Naive thymus-derived CD4-positive, alpha-beta T cell (primary cell): ENCODE results near the gene GPD1. TPM values are rescaled to one million over a fixed set of nuclear protein-coding genes. Genes with fewer than 3 reads are reported as not detected.

Experiments
- ATAC-seq: fragments of 150-1000 bp; cut with Tn5 transposase; 2 replicates; pipeline ENCODE4 v1.10.0; 2021; ENCODE audit warnings: mild to moderate bottlenecking, moderate library complexity
- CTCF ChIA-PET: fragments of 350-600 bp; sonication (Branson Sonifier 250); formaldehyde crosslinking; loops from one replicate; lab custom pipeline; 2021; ENCODE audit warnings: antibody characterized with exemption; lab: Charles Lee
- POLR2A ChIA-PET: fragments of 350-600 bp; sonication (Branson Sonifier 250); formaldehyde crosslinking; loops from one replicate; lab custom pipeline; 2021; ENCODE audit warnings: antibody characterized with exemption, inconsistent platforms; lab: Charles Lee
- DNase-seq, 9 donors: peaks; one replicate each; pipeline versions ENCODE4 v3.0.0 to v3.0.0-alpha.2; 2020 to 2022; ENCODE audit warnings: mixed read lengths in 1 of 9
- H3K27ac ChIP-seq: one replicate; pipeline ENCODE4 v1.7.0; 2013; ENCODE audit warnings: mild to moderate bottlenecking, low read depth, low read length, moderate library complexity
- H3K27me3 ChIP-seq, 2 donors: one replicate each; pipeline ENCODE4 v1.7.0; 2013; ENCODE audit warnings: low read length in 2 of 2, mild to moderate bottlenecking in 2 of 2, moderate library complexity in 2 of 2; ENCODE audit not compliant: control insufficient read depth in 2 of 2, insufficient read depth in 2 of 2
- H3K36me3 ChIP-seq, 3 experiments: 1 replicate in 2 of 3; 2 replicates in 1 of 3; pipeline ENCODE4 v1.7.0; 2013; ENCODE audit warnings: low read length in 3 of 3, mild to moderate bottlenecking in 3 of 3, moderate library complexity in 1 of 3; ENCODE audit not compliant: insufficient read depth in 3 of 3, control insufficient read depth in 2 of 3
- H3K4me1 ChIP-seq, 2 donors: one replicate each; pipeline ENCODE4 v1.7.0; 2013; ENCODE audit warnings: low read length in 2 of 2, mild to moderate bottlenecking in 2 of 2, moderate library complexity in 1 of 2; ENCODE audit not compliant: control insufficient read depth in 2 of 2, insufficient read depth in 2 of 2
- H3K4me3 ChIP-seq: 2 replicates; pipeline ENCODE4 v1.7.0; 2013; ENCODE audit warnings: mild to moderate bottlenecking, low read length
- H3K9me3 ChIP-seq, 3 experiments: 1 replicate in 2 of 3; 2 replicates in 1 of 3; pipeline ENCODE4 v1.7.0; 2013; ENCODE audit warnings: low read length in 3 of 3; ENCODE audit not compliant: control insufficient read depth in 2 of 3
- H3K27ac Mint-ChIP-seq, 9 donors: one replicate each; pipeline ENCODE4 v1.8.0; 2020 to 2022; ENCODE audit warnings: mixed read lengths in 9 of 9, mild to moderate bottlenecking in 8 of 9, moderate library complexity in 5 of 9, inconsistent platforms in 2 of 9
- H3K27me3 Mint-ChIP-seq, 5 donors: one replicate each; pipeline ENCODE4 v1.8.0; 2021 to 2022; ENCODE audit warnings: mixed read lengths in 5 of 5, mild to moderate bottlenecking in 1 of 5
- H3K36me3 Mint-ChIP-seq, 5 donors: one replicate each; pipeline ENCODE4 v1.8.0; 2020 to 2022; ENCODE audit warnings: mixed read lengths in 5 of 5, mild to moderate bottlenecking in 3 of 5, inconsistent platforms in 1 of 5
- H3K4me1 Mint-ChIP-seq, 7 donors: one replicate each; pipeline ENCODE4 v1.8.0; 2020 to 2022; ENCODE audit warnings: mixed read lengths in 7 of 7, mild to moderate bottlenecking in 3 of 7, inconsistent platforms in 1 of 7
- H3K4me3 Mint-ChIP-seq, 10 donors: one replicate each; pipeline ENCODE4 v1.8.0; 2020 to 2022; ENCODE audit warnings: mild to moderate bottlenecking in 10 of 10, mixed read lengths in 10 of 10, moderate library complexity in 6 of 10, inconsistent platforms in 2 of 10
- H3K9me3 Mint-ChIP-seq, 11 donors: one replicate each; pipeline ENCODE4 v1.8.0; 2020 to 2022; ENCODE audit warnings: mixed read lengths in 11 of 11, mild to moderate bottlenecking in 4 of 11, inconsistent platforms in 1 of 11, moderate library complexity in 1 of 11
- intact Hi-C, 2 donors: fragments of 100-400 bp; cut with micrococcal nuclease; formaldehyde crosslinking; loops; one replicate each; pipeline ENCODE4 v1.15.1; 2023
- polyA plus RNA-seq, 2 donors: library from polyadenylated mRNA; unstranded; fragments of 300-500 nt; fragmentation: Illumina TruSeq; gene quantifications; one replicate each; pipeline ENCODE4 v1.2.3, GENCODE V29; 2021
- total RNA-seq, 6 experiments: library from RNA in 5 of 6; stranded (reverse) in 5 of 6; gene quantifications; 1 replicate in 5 of 6; 2 replicates in 1 of 6; pipeline ENCODE4 v1.2.3 and lab custom pipeline; 2021 to 2026

The GPD1 gene
- total and polyA plus RNA-seq, 7 experiments from 2014 or later, result 0.50 to 1.5 (median 0.60) TPM; not detected in 2

DNA sequence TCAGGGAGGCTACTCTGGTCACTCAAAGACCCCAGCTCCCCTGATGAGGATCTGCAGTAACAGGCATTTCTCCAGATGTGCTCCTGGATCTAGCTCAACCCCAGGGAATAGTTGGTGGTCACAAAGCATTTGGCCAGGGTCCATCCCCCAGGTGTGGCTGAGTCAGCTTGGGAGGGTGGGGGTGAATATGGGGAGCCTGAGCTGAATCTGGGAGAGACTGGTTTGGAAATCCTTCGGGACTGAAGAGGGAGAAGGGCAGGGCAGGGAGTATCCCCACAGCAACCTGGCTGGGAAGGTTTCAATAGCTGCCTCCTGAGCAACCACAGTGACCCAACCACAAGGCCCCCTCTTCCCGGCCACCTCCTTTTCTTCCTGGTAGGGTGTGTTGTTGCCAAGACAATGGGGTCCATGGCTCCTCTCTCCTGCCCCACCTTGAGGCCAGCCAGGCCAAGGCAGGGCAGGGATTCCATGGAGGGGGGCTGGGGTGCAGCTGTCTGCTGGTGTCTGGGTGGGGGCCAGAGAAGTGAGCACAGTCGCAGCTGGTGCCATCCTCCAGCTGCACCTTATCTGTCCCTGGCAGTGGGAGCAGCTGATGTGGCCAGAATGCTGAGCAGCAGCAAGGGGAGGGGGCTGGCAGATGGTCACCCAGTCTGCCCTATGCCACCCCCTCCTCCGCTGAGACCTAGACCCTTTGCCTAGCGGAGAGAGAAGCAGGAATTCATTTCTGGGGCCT lies 40.9 kb upstream of the GPD1 start:
- intact Hi-C loops, result no loop called here
- ChIA-PET POLR2A (no interaction called here), CTCF (interaction anchor here (0.6 to 0.8 kb wide), 2 partner anchors 12 to 147 kb away, joined by 3 read pairs; no protein-coding TSS in a partner anchor)
- Histone ChIP-seq H3K36me3 (no peaks in the 10 kb centered on the region), H3K27ac (no peak overlapping the region), H3K4me3 (no peak overlapping the region), H3K4me1 (peaks cover 0 to 15% of the 10 kb centered on the region in 2 donors), H3K9me3 (no peaks in the 10 kb centered on the region), H3K27me3 (no peaks in the 10 kb centered on the region)
- Mint-ChIP-seq H3K27me3 (peaks cover 0 to 25% (median 13%) of the 10 kb centered on the region in 5 donors), H3K36me3 (peaks cover 0 to 10% (median 0%) of the 10 kb centered on the region in 5 donors), H3K27ac (peak overlapping the region in 1 of 9 donors; percentile 4), H3K4me3 (no peak overlapping the region), H3K9me3 (no peaks in the 10 kb centered on the region), H3K4me1 (peaks cover 8 to 35% (median 25%) of the 10 kb centered on the region in 7 donors)
- DNase-seq (no peak), ATAC-seq (no peak)

- H3K4me3 ChIP-seq, result no peak overlapping the region
- POLR2A ChIA-PET, result interaction anchor here (0.8 kb wide), 1 partner anchor 12 kb away, joined by 4 read pairs; no protein-coding TSS in a partner anchor
- DNase-seq (no peak), ATAC-seq (no peak)
- CTCF ChIA-PET, result interaction anchor here (1.0 to 7.2 kb wide), 4 partner anchors 9 to 27 kb away, joined by 3 to 47 read pairs (median 3); no protein-coding TSS in a partner anchor
- Mint-ChIP-seq H3K36me3 (peaks cover 0 to 10% (median 0%) of the 10 kb centered on the region in 5 donors), H3K4me3 (no peak overlapping the region), H3K27me3 (peaks cover 0 to 20% (median 6%) of the 10 kb centered on the region in 5 donors), H3K9me3 (no peaks in the 10 kb centered on the region), H3K27ac (no peak overlapping the region), H3K4me1 (peaks cover 4 to 21% (median 12%) of the 10 kb centered on the region in 7 donors)
- no peaks in the 10 kb centered on the region for H3K27me3 ChIP-seq
- no peaks in the 10 kb centered on the region for H3K9me3 ChIP-seq
- intact Hi-C loops, result no loop called here
- H3K27ac ChIP-seq, result no peak overlapping the region
- H3K4me1 ChIP-seq, result no peaks in the 10 kb centered on the region
- H3K36me3 ChIP-seq, result no peaks in the 10 kb centered on the region
Observed at GRCh38 chr12:50065726-50066310, 38.0 kb upstream of the GPD1 start.

DNA sequence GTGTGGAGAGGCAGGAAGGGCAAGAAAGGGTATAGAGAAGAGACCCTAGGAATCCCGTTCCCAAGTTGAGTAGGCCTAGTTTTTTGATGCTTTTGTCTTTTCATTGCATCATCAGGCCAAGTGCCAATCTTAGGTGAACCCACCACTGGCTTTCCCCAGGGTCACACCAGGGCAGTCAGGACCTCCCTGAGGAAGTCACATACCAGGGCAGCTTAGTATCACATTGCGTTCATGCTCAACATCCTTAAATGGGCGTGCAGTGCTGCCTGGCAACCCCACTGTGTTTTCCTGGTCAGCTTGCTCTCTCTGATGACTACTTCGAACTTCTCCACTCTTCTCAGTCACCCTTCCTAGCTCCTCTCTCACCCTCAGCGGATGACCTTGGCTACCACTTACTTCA lies 37.4 kb upstream of the GPD1 start:
- Mint-ChIP-seq H3K9me3 (no peaks in the 10 kb centered on the region), H3K4me3 (no peak overlapping the region), H3K36me3 (peaks cover 0 to 6% (median 0%) of the 10 kb centered on the region in 5 donors), H3K27me3 (peaks cover 0 to 14% (median 5%) of the 10 kb centered on the region in 5 donors), H3K27ac (no peak overlapping the region), H3K4me1 (peaks cover 0 to 17% (median 8%) of the 10 kb centered on the region in 7 donors)
- intact Hi-C loops, result no loop called here
- H3K4me3 ChIP-seq, result no peak overlapping the region
- no peaks in the 10 kb centered on the region for H3K27me3 ChIP-seq
- no peak overlapping the region for H3K27ac ChIP-seq
- DNase-seq, result no peak
- H3K36me3 ChIP-seq, result no peaks in the 10 kb centered on the region
- no peaks in the 10 kb centered on the region for H3K9me3 ChIP-seq
- H3K4me1 ChIP-seq, result no peaks in the 10 kb centered on the region
- CTCF ChIA-PET, result interaction anchor here (1.0 to 7.2 kb wide), 4 partner anchors 10 to 99 kb away, joined by 3 to 47 read pairs (median 22); no protein-coding TSS in a partner anchor
- peak; percentile 40 for ATAC-seq
- POLR2A ChIA-PET, result no interaction called here

- no peaks in the 10 kb centered on the region for H3K9me3 ChIP-seq
- H3K4me1 ChIP-seq, result no peaks in the 10 kb centered on the region
- no peaks in the 10 kb centered on the region for H3K27me3 Mint-ChIP-seq
- no peak for DNase-seq
- POLR2A ChIA-PET, result interaction anchor here (0.8 kb wide), 1 partner anchor 16 kb away, joined by 4 read pairs; no protein-coding TSS in a partner anchor
- CTCF ChIA-PET, result interaction anchor here (0.7 to 7.2 kb wide), 11 partner anchors 8 to 1485 kb away, joined by 3 to 47 read pairs (median 4); partner anchors contain the start of gene RACGAP1
- H3K4me3 ChIP-seq, result no peak overlapping the region
- no peaks in the 10 kb centered on the region for H3K36me3 ChIP-seq
- no peaks in the 10 kb centered on the region for H3K9me3 Mint-ChIP-seq
- H3K36me3 Mint-ChIP-seq, result no peaks in the 10 kb centered on the region
- no peak overlapping the region for H3K27ac ChIP-seq
- H3K4me3 Mint-ChIP-seq, result no peak overlapping the region
- intact Hi-C loops, result no loop called here
- no peak for ATAC-seq
- peaks cover 0 to 10% (median 8%) of the 10 kb centered on the region in 7 donors for H3K4me1 Mint-ChIP-seq
- H3K27ac Mint-ChIP-seq, result no peak overlapping the region
- no peaks in the 10 kb centered on the region for H3K27me3 ChIP-seq
Observed at GRCh38 chr12:50069069-50069468, 34.7 kb upstream of the GPD1 start.

DNA sequence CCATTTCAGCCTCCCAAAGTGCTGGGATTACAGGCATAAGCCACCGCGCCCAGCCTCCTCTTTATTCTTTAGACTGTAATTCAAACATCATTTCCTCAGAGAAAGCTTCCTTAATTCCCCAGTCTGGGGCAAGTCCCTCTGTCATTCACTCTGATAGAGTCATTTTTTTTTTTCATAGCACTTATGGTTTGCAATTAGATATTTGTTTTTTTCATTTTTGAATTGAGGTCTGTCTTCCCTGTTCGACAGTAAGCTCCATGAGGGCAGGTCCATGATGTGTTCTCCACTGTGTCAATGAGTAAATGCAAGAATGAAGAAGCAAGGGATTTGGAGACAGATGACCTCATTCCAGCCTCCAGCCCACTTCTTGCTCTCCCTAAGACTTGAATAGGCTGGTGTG lies 34.3 kb upstream of the GPD1 start:
- DNase-seq, result no peak
- Histone ChIP-seq H3K9me3 (no peaks in the 10 kb centered on the region), H3K4me1 (no peaks in the 10 kb centered on the region), H3K27ac (no peak overlapping the region), H3K4me3 (no peak overlapping the region), H3K36me3 (no peaks in the 10 kb centered on the region), H3K27me3 (no peaks in the 10 kb centered on the region)
- CTCF ChIA-PET, result interaction anchor here (0.7 to 7.2 kb wide), 10 partner anchors 8 to 1485 kb away, joined by 3 to 47 read pairs (median 4); partner anchors contain the start of gene RACGAP1
- H3K27me3 Mint-ChIP-seq, result no peaks in the 10 kb centered on the region
- H3K36me3 Mint-ChIP-seq, result no peaks in the 10 kb centered on the region
- no peaks in the 10 kb centered on the region for H3K9me3 Mint-ChIP-seq
- POLR2A ChIA-PET, result interaction anchor here (0.8 to 1.1 kb wide), 2 partner anchors 15 to 116 kb away, joined by 4 read pairs; no protein-coding TSS in a partner anchor
- no peak overlapping the region for H3K4me3 Mint-ChIP-seq
- no peak for ATAC-seq
- H3K27ac Mint-ChIP-seq, result no peak overlapping the region
- peaks cover 0 to 10% (median 8%) of the 10 kb centered on the region in 7 donors for H3K4me1 Mint-ChIP-seq
- intact Hi-C loops, result no loop called here

DNA sequence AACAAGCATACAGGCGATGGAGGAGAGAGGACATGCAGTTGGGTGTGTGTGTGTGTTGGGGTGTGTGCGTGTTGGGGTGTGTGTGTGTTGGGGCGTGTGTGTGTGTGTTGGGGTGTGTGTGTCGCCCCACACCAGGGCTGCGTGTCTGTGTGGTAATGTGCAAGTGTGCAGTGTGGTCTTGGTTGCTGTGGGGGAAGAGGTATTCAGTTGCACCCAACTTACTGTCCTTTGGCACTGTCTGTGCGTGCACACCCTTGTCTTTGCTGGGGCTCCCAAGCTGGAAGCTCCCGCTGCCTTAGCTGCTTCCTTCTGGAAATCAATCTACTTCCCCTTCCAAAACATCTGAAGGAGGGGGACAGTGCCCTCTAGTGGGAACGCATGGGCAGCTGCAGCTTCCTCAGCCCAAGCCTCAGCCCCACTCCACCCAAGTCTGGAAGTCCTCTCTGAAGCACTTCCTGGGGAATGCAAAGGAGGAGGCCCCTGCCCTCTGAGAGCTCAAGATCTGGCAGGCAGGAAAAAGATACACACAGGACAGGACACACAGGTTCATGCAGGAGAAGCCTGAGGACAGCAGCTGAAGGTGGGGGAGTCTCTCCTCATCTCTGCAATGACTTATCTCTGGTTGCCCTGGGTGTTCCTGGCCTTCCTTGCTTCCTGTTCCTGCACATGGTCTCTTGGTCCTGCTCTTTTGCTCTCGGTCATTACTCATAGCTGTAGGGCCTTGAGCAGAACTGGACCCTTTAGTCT lies 33.3 kb upstream of the GPD1 start:
- H3K27ac ChIP-seq, result no peak overlapping the region
- CTCF ChIA-PET, result interaction anchor here (0.6 to 7.2 kb wide), 18 partner anchors 12 to 434 kb away, joined by 3 to 47 read pairs (median 4); partner anchors contain the start of gene SMARCD1
- H3K36me3 Mint-ChIP-seq, result no peaks in the 10 kb centered on the region
- H3K27me3 Mint-ChIP-seq, result no peaks in the 10 kb centered on the region
- no peaks in the 10 kb centered on the region for H3K9me3 ChIP-seq
- no peaks in the 10 kb centered on the region for H3K36me3 ChIP-seq
- ATAC-seq (peak; percentile 74), DNase-seq (peak in 8 of 9 donors; percentile 37 to 71 (median 56))
- intact Hi-C loops, result loop anchor here (1.0 kb wide), 3 partner anchors 31 to 203 kb away; no protein-coding TSS in a partner anchor
- no peaks in the 10 kb centered on the region for H3K27me3 ChIP-seq
- peaks cover 0 to 3% of the 10 kb centered on the region in 2 donors for H3K4me1 ChIP-seq
- H3K27ac Mint-ChIP-seq, result peak overlapping the region in 4 of 9 donors; percentile 15 to 33 (median 26)
- H3K4me1 Mint-ChIP-seq, result peaks cover 0 to 14% (median 8%) of the 10 kb centered on the region in 7 donors
- POLR2A ChIA-PET, result interaction anchor here (1.0 to 1.1 kb wide), 2 partner anchors 106 to 115 kb away, joined by 3 to 4 read pairs; no protein-coding TSS in a partner anchor
- H3K4me3 Mint-ChIP-seq, result no peak overlapping the region
- no peak overlapping the region for H3K4me3 ChIP-seq
- H3K9me3 Mint-ChIP-seq, result no peaks in the 10 kb centered on the region
